SKM-1 treated with dmso at 0.1 percent for 144 hours (cell line): ENCODE data around the gene GJB5.
"Not testable (repeated sequence)": the region's sequence is repeated elsewhere in the genome, so short reads cannot be mapped to it uniquely, and the experiment has no call there.

ENCODE experiments used
- DNase-seq: peaks from one replicate; lab custom pipeline; 2025; ENCODE audit not compliant: unreplicated experiment; lab: John Stamatoyannopoulos, UW

Gene GJB5

DNA sequence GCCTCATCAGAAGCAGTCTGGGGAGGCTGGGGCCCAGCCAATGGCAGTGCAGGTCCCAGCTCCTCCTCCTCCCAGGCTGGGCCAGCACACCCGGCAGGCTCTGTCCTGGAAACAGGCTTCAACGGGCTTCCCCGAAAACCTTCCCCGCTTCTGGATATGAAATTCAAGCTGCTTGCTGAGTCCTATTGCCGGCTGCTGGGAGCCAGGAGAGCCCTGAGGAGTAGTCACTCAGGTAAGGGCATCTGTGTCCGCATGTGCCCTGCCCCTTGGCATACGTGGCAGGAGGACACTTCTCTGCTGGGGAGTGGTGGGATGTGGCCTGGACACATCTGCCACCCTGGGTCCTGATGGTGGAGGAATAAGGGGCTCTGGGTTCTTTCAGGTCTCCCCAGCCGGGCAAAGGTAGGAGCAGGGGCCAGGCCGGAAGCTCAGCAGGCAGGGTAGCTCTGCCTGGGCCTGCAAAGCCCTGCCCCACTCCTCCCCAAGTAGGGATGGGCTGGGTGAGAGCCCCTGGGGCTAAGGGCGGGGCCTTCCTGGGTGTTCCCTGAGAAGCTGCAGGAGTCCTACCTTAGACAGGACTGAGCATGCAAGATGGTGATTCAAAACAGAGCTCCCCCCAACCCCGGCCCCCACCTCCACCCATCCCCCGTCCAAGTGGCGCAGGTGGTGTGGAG, at the start of gene GJB5:
Gene GJB5 (plus strand): TSS at position 84 of the 674 bp plus-strand sequence. CDS start 2,284 bp downstream, outside the sequence.
- no peak for DNase-seq

GRCh38 chr1:34705077-34705476, 49.8 kb upstream of the GJB5 start:
- DNase-seq: no peak

- DNase-seq: no peak
Measured at GRCh38 chr1:34708106-34708505, 46.7 kb upstream of the GJB5 start.

DNA sequence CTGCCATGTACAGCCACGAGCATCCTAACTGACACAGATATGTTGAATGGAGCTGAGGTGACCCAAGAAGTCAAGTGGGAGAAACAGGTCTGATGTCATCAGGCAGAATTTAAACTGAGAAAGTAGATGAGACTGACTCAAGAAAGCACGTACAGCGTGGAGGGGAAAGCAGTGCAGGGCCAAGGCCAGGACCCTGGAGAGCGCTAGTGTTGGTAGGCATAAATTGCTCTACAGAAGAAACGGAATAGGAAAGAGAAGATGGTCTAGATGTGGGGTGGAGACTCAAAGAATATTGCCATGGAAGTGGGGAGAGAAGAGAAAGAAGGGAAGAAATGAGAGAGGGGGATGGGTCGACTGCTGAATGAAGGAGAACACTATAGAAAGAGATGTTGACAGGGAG, 45.3 kb upstream of the GJB5 start:
- no peak for DNase-seq

DNA sequence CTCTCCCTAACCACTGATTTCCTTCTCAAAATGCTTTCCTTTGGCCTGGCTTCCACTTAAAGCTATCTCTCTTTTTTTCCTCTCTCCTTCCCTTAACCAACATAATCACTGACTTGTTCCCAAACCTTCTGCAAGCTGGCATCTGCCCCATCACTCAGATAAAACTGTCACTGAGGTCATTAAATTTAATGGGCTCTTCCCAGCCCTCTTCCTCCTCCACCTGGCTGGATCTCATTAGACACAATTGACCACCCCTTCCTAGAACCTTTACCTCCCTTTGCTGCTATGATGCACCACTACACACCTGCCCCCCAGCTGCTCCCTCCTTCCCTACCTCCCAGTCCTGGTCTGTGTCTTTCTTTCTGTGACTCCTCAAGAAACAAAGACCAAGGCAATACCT, 44.0 kb upstream of the GJB5 start:
- DNase-seq: no peak

DNA sequence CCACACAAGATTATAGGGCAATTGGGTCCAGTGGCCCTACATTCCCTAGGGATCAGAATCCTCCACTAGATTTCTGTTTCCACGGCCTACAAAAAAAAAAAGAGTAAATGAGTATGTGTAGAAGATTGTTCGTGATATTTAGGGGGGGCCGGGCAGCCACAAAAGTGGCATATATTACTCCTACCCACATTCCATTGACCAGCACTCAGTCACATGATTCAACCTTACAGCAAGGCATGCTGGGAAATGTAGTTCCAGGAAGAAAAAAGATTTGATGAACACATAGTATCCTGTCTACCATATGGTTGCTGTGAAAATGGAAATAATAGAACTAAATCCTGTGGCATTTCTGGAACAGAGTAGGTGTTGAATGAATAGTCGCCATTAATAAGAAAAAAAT, 43.4 kb upstream of the GJB5 start:
- DNase-seq: no peak

- no peak for DNase-seq
Measured at GRCh38 chr1:34712007-34712688, 42.7 kb upstream of the GJB5 start.

DNA sequence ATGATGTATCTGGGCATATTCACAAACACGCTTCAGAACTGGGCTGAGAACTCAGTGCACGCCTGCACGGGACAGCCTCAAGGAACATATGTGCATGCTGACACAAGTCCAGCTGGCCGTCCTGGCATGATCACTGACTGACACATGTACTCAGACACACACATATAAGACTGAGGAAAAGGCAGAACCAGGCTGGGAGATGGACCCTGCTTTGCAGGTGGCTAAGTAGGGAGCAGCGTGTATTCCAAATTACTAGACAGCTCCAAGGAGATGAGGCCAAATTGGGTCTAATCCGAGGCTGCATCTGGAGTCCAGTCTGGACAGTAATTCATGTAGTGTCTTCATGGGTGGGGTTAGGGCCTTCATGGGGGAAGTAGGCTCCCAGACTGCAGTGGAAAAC, 41.4 kb upstream of the GJB5 start:
- no peak for DNase-seq

- DNase-seq: no peak
Measured at GRCh38 chr1:34714386-34714785, 40.5 kb upstream of the GJB5 start.

DNA sequence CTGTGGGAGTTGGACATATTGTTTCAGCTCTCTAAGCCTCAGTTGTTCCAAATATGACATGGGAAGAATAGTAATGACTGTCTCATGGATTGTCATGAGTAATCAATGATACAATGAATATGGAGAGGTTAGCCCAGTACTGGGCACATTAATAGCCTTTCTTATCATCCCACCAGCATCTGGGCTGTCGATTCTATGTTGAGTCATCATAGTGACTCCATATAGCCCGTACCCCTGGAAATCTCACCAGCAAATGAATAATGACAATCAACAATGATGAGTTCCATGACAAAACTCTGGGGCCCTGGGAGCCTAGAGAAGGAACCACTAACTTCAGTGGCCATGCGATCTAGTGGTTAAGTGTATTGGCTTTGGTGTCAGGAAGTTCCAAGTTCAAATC, 39.7 kb upstream of the GJB5 start:
- no peak for DNase-seq

DNA sequence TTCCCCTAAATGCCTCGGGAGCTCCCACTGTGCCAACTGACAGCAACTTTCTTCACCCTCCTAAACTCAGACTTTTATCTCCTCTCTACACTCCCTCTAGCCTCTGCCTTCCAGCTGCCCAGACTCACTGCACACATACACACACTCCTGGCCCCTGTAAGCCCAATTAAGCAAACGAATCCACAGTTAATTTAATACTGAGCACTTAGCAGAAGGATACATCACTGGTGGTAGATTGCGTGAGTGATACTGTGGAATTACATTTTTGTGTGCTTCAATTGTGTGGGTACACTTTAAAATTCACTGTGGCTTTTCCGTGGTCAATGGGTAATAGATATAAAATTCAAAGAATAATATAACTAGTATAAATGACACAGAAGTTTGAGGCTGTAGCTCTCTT, 33.6 kb upstream of the GJB5 start:
- DNase-seq: no peak

GRCh38 chr1:34721646-34722355, 33.0 kb upstream of the GJB5 start:
- no peak for DNase-seq

GRCh38 chr1:34726861-34727260, 28.0 kb upstream of the GJB5 start:
- no peak for DNase-seq

GRCh38 chr1:34730485-34730884, 24.4 kb upstream of the GJB5 start:
- DNase-seq: no peak

DNA sequence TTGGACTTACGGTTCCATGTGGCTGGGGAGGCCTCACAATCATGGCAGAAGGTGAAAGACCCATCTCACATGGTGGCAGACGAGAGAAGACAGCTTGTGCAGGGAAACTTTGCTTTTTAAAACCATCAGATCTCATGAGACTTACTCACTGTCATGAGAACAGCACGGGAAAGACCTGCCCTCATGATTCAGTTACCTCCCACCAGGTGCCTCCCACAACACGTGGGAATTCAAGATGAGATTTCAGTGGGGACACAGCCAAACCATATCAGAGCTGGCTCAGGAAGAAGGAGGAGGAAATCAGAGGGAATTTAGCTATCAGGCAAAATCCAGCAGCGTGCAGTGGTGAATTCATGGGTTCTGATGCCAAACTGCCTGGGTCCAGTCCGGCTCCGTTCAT, 22.0 kb upstream of the GJB5 start:
- not testable (repeated sequence) for DNase-seq

DNA sequence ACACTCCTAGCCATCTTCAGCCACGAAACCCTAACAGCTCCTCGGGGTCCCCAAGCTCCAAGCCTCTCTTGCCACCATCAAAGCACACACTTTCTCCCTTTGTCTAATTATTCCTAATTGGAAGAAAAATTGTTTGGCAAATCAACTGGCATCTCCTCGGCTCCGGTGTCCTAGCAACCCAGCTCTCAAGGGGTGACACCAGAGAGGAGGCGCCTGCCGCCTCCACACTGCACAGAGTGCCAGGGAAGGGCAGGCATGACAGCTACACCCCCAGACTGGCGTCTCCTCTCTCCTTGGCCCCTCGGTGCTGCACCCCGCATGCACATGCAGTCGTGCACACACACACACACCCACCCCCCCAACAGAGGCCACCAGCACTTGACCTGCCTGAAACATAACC, 18.2 kb upstream of the GJB5 start:
- DNase-seq: no peak

DNA sequence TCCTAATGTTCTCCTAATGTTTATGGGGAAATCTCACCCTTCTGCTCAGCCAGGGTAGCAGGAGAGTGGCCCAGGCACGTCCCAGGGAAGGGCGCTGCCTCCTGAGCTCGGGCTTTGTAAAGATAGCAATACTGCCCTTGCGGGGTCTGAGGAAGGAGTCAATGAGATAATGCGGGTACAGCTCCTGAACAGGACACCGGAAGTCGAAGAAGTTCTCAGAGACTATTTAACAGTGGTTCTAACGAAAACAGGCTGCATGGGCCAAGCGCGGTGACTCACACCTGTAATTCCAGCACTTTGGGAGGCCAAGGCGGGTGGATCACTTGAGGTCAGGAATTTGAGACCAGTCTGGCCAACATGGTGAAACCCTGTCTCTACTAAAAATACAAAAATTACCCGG, 17.6 kb upstream of the GJB5 start:
- DNase-seq: not testable (repeated sequence)

DNA sequence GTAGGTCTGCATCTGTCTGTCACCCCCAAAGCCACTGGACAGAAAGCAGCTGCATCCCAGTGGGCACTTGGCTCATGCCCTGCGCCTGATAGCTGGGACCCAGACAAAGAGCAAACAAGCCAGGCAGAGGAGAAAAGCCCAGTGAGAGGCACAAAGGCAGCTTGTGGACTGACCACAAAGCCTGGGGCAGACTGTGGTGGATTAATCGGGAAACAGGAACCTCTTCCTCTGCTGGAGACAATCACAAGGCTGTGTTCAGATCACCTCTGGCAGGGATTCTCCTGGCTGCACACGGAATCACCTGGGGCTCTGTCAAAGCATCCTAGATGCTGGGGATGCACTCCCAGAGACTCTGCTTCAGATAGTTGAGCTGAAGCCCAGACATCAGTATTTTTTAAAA, 15.2 kb upstream of the GJB5 start:
- DNase-seq: no peak

GRCh38 chr1:34740161-34740868, 14.5 kb upstream of the GJB5 start:
- DNase-seq: no peak

- peak; percentile 26 for DNase-seq
Measured at GRCh38 chr1:34742667-34743270, 12.1 kb upstream of the GJB5 start.

DNA sequence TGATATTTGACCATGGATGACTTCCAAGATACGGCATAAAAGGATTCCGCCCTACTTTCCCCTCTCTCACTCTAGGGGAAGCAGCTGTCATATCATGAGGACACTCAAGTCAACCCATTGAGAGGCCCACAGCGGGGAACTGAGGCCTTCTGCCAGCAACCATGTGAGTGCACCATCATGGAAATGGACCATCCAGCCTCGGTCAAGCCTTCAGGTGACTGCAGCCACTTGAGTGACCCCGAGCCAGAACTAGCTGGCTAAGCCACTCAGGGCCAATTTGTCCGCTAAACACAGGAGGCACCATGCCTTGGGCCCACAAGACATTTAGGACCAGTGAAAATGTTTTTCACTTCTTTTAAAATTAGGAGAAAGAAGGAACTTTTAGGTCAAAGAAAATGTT, 11.1 kb upstream of the GJB5 start:
- no peak for DNase-seq
